Left forelimb (tissue), 1 donor: ENCODE measurements around the gene KRT8.

Experiments used
- DNase-seq: peaks from one replicate; pipeline ENCODE4 v3.0.0-alpha.2; 2018; ENCODE audit warnings: low spot score

Gene KRT8

DNA sequence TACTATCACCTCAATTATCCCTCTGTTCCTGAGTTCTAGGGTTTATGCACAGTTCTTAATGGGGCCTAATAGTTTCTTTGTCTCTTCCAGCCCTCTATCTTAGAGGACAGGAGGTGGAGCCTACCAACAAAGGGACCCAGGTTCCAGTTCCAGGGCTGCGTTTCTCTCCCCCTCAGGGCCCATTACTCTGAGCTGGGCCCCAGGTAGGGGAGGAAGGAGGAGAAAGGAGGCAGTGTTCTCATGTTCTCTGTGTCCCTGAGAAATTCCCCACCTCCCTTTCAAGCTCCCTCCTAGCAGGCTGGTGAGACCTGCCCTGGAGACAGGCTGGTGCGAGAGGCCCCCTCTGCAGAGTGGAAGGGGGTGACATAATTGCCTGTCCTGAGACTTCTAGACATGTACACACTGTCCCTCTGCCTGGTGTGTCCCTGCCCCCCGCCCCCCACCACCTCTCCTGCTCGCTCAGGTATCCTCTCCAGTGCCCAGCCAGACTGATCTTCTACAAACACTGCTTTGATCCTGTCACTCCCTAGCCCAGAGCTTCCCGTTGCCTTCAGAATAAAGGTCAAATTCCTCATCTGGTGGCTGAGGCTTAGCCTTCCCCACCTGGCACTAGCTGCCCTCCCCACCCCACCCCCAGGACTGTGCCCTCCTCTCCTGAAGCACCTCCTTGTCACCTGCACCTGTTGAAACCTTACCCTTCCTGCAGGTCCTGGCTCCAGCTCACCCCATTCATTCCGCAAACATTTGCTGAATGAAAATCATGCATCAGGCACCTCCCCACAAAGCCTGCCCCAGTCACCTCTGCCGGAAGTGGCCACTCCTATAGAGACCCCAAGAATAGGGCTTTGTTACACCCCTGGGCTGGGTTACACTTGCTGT, 21.1 kb upstream of the KRT8 start:
- no peak for DNase-seq

DNA sequence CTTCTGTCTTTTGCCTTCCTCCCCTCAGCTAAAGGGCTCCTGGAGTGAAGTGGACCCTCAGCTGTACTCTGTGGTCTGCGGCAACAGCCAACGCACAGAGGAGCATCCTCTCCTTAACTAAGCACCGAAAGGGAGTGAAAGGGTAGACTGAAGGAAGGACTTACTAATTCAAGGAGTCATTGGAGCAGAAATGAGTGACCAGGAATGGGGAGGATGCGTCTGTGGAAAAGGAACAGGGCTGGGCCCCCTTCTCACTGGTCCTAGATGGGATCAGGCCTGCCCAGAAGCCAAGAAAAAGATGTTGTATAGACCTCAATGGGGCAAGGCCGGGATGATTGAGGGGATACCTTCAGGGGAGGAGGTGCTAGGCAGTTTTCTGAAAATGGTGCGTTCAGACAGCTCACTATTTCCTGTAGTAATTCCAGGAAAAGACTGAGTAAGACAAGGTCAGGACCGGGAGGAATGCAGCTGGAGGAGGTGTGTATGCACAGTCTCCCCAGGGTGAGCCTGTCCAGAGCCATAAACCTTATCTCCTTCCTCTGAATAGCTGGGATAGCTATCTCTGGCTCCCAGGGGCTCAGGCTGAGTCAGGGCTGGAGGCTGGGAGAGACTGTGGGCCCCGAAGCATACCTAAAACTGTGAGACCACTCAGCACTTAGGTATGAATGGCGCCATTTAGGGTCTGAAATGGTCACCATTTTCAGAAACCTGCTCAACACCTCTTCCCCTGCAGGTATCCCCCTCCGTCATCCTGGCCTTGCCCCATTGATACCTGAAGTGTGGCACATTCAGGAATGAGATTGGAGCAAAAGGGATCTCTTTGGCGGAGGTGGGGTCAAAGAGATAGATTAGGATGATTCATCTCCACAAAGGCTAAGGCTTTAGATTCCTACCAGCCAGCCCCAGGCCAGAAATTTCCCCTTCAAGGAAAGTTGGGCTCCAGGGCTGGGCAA, 20.2 kb upstream of the KRT8 start:
- no peak for DNase-seq

DNA sequence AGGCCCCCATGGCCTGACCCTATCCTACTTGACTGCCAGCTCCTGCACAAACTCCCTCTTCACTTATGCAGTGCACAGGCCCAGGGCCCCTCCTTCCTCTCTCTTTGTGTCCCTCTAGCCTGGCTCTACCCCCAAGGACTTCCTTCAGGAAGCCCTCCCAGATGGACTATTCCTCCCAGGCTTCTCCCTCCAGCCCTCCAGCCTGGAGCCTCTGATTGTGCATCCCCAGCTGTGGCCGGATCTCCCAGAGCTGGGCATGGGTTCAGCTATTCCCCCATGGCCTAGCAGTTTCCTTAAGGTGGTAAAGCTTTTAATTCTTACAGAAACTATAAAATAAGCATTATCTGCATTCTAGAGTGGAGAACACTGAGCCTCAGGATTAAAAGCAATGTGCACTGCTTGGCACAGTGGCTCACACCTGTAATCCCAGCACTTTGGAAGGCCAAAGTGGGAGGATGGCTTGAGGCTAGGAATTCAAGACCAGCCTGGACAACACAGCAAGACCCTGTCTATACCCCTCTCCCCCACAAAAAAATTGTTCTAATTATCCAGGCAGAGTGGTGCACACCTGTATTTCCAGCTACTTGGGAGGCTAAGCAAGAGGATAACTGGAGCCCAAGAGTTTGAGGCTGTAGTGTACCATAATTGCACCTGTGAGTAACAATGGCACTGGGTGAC, 16.8 kb upstream of the KRT8 start:
- DNase-seq: no peak

GRCh38 chr12:52920937-52921336, 16.1 kb upstream of the KRT8 start:
- DNase-seq: no peak

GRCh38 chr12:52918784-52919183, 13.9 kb upstream of the KRT8 start:
- DNase-seq: no peak

DNA sequence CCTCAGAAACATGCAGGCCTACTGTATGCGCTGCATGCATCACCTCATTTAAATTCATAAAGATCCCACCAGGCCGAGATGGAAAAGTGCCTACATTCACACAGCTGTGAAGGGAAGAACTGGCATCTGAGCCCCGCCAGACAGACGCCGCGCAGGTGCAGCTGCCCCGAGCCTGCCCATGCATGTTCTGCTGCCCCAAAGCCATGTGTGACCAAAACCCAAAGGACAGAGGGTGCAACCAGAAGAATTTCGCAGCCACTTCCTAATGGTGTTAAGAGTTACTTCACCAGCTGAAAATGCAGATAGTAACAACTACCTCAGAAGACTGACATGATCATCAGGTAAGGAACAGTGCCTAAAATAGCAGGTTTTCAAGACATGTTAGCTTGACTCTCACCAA, 13.5 kb upstream of the KRT8 start:
- DNase-seq: no peak

GRCh38 chr12:52917800-52918199, 12.9 kb upstream of the KRT8 start:
- DNase-seq: no peak

DNA sequence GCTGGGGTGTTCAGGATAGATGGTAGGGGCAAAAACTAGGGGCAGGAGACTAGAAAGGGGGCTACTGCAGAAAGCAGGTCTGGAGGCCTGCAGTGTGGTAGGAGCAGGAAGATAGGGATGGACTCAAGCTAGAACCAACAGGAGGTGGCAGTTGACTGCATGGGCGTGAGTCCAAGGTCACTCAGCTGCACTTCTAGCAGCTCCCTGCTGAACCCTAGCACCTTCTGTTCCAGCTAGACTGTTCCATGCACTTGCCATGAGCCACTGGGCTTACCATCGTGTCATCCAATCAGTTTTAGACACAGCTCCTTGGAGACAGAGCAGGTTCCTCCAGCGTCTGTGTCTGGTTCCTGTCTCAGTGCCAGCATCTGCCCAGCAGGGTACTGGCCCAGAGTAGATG, 11.3 kb upstream of the KRT8 start:
- DNase-seq: no peak

DNA sequence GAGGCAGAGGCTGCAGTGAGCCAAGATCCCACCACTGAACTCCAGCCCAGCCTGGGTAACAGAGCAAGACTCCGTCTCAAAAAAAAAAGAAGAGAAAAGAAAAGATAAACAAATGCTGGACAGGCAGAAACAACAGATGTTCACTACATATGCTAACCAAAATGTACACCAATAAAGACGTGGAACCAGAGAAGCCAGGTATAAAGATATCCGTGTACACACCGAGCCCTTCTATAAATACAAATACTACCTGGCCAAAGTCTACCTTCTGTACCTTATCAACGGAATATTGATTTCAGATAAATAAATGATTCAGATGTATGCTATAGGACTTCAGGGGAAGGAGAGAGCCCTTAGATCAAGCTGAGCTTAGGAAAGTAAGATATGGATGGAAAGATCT, 10.8 kb upstream of the KRT8 start:
- no peak for DNase-seq

- no peak for DNase-seq
Measured at GRCh38 chr12:52914576-52915121, 9.8 kb upstream of the KRT8 start.

DNA sequence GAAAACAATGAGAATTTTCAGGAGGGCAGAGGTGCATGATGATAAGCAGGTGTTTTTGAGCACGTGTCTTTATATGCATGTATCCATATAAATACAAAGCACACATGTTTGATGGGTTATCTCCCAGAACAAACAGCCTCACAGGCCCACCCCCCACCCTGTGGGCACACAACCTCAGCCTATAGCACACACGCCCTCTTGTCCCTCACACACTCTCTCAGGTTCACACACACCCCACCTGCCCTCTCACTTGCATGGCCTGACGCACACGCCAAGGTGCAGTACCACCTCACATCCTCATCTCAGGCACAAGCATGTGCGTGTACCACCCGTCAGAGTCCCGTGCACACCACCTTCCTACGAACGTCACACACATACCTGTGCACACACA, 8.6 kb upstream of the KRT8 start:
- DNase-seq: no peak

- no peak for DNase-seq
Measured at GRCh38 chr12:52912711-52913430, 8.0 kb upstream of the KRT8 start.

GRCh38 chr12:52910248-52910883, 5.5 kb upstream of the KRT8 start:
- DNase-seq: no peak

GRCh38 chr12:52909796-52910195, 4.9 kb upstream of the KRT8 start:
- DNase-seq: no peak

- no peak for DNase-seq
Measured at GRCh38 chr12:52909331-52909730, 4.5 kb upstream of the KRT8 start.

- DNase-seq: no peak
Measured at GRCh38 chr12:52907092-52907810, 2.4 kb upstream of the KRT8 start.

DNA sequence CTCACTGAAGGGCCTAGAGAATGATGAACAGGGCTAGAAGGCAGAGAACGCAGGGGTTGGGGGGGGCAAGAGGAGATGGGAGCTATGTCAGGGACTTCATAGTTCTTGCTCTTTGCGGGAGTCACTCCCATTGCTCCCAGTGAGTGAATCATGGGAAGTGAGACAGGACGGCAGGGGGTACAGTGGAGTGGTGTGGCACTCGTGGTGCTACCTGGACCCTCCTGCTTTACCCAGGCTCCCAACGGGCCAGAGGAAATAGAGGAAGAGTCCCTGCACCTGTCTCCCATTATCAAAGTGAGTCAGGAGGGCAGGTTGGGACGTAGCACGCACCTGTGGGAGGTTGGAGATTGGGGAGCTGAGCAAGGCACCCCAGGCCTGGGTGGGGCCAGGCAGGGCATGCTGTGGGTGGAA, 1.3 kb upstream of the KRT8 start:
- DNase-seq: no peak

DNA sequence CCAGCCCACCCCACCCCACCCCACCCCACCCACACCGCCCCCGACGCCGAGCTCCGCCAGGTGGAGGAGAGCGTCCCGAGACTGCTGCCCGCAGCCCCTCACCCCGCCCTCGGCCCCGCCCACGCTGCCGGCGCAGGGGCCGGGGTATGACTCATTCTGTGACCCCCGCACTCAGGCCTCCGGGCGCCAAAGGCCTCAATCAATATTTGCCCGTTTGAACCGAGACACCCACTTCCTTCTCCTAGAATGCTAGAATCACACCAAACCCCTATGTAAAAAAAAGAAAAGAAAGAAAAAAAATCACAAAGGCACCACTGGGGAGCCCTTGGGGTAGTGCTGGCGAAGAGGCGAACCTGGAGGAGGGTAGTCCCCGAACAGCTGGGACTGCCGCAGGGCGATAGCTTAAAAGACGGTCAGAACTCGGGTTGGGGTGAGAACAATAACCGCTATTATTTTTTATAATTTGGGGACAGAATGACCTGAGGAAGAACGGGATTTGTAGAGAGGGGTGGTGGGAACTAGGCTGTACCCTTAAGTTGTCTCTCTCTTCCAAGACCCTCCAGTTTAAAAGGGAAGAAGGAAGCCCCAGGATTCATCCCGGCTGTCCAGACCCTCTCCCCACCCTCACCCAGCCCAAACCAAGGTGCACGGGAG, 894 bp downstream of the KRT8 start:
- no peak for DNase-seq

DNA sequence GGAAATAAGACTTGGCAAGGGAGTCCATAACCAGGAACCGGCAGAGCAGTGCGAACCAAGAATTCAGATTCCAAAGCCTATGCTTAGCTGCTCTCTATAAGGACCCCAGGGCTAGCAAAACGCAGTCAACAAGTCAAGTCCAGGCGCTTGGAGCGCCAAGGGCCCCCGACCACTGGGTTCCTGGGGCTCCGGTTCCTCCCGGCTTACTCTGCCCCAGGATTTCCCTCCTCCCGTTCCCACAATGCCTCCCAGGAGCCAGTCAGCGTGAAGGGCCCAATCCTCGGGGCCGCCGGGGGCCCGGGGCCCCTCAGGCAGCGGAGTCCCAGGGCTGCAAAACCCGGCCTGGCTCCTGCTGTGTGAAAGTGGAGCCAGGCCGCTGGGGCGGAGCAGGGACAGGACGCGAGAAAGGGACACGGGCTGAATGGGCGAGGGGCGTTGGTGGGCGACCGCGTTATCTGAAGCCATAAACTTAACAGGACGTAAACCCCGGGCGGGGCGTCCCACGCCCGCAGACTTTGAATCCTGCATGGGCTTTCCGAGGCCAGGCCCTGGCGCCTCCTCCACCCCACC, 1.5 kb downstream of the KRT8 start:
- peak; percentile 88 for DNase-seq
